Measurements from ENCODE around the gene BCAR1.
"Not testable (repeated sequence)": the region's sequence is repeated elsewhere in the genome, so short reads cannot be mapped to it uniquely, and the experiment has no call there.

The BCAR1 gene

GRCh38 chr16:75271441-75272096 lies 20.1 kb upstream of the BCAR1 start:
- DNase-seq, result no peak

GRCh38 chr16:75269358-75269757 lies 17.9 kb upstream of the BCAR1 start:
- DNase-seq, result not testable (repeated sequence)

GRCh38 chr16:75267631-75268264 lies 16.3 kb upstream of the BCAR1 start:
- peak; percentile 86 for DNase-seq

- DNase-seq, result peak; percentile 82
These were observed 15.6 kb upstream of the BCAR1 start for GRCh38 chr16:75266738-75267630.

- no peak for DNase-seq
These were observed 14.7 kb upstream of the BCAR1 start for GRCh38 chr16:75265911-75266701.

- no peak for DNase-seq
These were observed 13.8 kb upstream of the BCAR1 start for GRCh38 chr16:75264999-75265910.

GRCh38 chr16:75264457-75264998 lies 13.1 kb upstream of the BCAR1 start:
- DNase-seq, result peak; percentile 7

- DNase-seq, result no peak
These were observed 12.6 kb upstream of the BCAR1 start for GRCh38 chr16:75263963-75264445.

GRCh38 chr16:75263291-75263962 lies 12.0 kb upstream of the BCAR1 start:
- no peak for DNase-seq

- DNase-seq, result no peak
These were observed 11.3 kb upstream of the BCAR1 start for GRCh38 chr16:75262800-75263127.

GRCh38 chr16:75262104-75262799 lies 10.8 kb upstream of the BCAR1 start:
- no peak for DNase-seq

GRCh38 chr16:75261590-75262078 lies 10.2 kb upstream of the BCAR1 start:
- no peak for DNase-seq

- no peak for DNase-seq
These were observed 9.6 kb upstream of the BCAR1 start for GRCh38 chr16:75260851-75261589.

GRCh38 chr16:75258807-75259141 lies 7.3 kb upstream of the BCAR1 start:
- no peak for DNase-seq

GRCh38 chr16:75257886-75258806 lies 6.7 kb upstream of the BCAR1 start:
- no peak for DNase-seq

GRCh38 chr16:75256696-75257343 lies 5.4 kb upstream of the BCAR1 start:
- DNase-seq, result no peak

GRCh38 chr16:75256059-75256571 lies 4.7 kb upstream of the BCAR1 start:
- no peak for DNase-seq
